Measurements from ENCODE around the gene UBE2C. TPM values are rescaled to one million over a fixed set of nuclear protein-coding genes. Genes with fewer than 3 reads are reported as not detected.

UBE2C gene
- polyA plus RNA-seq, result not detected in 2 replicates

DNA sequence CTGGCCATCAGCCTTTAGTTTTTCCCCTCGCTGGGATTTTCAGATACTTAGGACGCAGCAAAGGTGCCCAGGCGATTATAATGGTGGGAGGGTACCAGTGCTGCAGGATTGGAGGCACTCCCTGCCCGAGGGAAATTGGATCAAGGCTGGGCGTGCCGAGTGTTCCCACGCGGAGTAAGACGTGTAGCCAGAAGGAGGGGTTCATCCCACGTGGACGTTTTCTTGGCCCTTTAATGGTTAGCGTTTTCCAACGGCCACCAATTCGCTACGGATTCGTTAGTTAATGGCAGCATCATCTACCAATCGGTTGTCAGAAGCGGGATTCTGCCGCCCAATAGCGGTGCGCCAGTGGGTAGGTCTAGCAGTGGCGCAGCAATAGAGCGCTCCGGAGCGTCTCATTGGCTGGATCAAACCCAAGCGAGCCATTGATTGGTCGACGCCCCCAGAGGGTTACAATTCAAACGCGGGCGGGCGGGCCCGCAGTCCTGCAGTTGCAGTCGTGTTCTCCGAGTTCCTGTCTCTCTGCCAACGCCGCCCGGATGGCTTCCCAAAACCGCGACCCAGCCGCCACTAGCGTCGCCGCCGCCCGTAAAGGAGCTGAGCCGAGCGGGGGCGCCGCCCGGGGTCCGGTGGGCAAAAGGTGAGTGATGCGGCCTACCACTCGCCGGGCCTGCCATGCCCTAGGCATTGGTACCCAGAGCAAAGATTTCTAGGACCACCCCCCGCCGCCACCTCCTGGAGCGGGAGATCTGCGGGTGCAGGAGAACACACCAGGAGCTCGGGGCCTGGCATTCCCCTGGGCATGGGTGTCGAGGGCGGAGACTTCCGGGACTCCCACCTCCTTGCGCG lies at the start of gene UBE2C:
TSS of gene UBE2C (plus strand) at position 488 of the 849 bp plus-strand sequence. CDS start at position 540, 52 bp downstream.

DNA sequence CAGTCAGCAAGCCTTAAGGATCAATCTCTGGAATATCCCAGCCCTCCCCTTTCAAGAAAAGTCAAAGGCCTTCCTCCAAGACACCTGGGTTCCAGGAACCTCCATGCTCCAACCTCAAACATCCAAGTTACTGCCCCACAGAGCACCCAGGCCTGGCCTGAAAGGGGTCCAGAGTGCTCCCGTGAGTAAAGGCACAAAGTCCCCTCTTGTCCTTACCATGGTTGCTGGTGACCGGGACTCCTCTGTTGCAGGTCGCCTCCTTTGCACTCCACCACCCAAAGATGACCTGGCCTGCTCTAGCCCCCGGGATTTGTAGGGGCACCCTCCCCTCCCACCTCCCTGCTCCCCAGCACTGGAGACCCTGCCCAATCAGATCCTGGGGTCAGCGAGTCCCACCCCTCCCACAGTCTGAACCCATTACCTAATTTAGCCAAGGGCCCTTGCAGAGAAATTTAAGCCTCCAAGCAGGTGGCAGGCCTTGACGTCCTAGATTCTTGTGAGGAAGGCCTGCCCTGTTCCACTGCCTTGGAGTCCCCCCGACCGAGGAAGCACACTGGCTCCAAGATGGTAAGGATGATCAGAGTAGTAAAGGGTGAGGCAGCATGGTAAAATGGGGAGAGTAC lies 14.7 kb downstream of the UBE2C start, which contains the start of gene TNNC2:
TSS of gene TNNC2 (minus strand) at position 283 of the 623 bp plus-strand sequence. CDS start at position 219, 64 bp downstream.

DNA sequence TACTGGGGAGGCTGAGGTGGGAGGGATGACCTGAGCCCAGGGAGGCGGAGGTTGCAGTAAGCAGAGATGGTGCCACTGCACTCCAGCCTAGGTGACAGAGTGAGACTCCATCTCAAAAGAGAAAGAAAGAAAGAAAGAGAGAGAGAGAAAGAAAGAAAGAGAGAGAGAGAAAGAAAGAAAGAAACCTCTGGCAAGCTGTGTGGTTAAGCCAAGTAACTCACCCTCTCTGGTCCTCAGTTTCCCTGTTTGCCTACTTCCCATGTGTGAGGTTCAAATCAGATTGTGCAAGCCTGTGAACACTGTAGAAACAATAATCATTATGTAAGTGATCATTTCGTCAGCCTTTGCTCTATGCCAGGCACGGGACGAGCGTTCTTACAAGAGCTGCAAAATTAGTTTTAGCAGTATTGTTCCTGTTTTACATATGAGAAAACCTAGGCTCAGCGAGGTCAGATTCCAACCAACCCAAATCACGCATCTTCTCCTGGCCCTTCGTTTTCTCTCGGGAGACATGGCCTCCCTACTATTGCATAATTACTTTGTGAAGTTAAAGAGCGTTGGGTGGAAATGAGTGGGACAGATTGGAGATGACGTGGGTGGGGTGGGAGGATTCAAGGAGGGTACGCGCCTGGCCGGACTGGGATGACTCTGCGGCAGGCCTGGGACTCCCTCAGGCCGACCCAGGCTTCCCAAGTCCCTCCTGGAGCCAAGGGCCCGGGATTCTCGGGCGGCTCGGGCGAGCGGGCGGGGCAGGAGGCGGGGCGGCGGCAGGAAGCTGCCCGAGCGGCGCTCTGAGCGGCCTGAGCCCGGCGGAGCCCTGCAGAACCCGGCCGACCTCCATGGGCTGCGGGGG lies 20.8 kb downstream of the UBE2C start, which contains the start of gene SNX21:
TSS of gene SNX21 (plus strand) at position 770 of the 853 bp plus-strand sequence. CDS start 121 bp downstream, outside the sequence.

DNA sequence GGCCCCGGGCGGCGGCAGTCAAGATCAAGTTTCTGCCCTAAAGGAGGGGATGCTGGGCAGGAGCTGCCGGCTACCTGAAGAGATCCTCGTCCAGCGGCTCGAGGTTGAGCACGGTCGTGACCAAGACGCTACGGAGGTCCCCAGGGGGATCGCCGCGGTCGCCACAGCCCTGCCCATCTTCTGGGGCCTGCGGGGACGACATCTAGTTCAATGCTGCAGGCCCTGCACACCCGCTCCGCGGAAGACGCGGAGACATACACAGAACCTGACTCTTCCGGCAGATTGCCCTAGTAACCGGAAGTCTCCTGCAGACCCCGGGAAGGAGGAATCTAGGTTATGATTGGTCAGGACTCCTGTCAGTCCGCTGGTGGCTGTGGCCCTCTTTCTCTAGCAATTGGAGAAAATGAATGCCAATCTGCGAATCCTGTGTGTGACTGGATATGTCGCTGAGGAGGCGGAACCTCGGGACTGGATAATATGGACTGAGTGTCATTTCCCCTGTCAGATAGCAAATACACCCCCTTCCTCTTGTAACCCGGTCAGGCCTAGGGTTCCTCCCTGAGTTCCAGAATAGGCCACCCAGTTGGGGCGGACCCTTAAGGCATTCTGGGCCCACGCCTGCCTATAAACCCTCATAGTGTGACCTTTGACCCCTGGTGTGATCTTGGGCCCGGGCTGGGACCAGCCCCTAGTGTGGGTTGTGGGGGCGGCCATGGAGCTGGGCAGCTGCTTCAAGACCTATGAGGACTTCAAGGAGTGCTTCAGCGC lies 44.9 kb downstream of the UBE2C start, which contains the start of the genes ACOT8 and ZSWIM3:
TSS of gene ACOT8 (minus strand) at position 279 of the 768 bp plus-strand sequence. CDS start at position 202, 77 bp downstream.
TSS of gene ZSWIM3 (plus strand) at position 501 of the 768 bp plus-strand sequence. CDS start at position 713, 212 bp downstream.

Other genes with a start within 250 kb of the UBE2C start
- gene WFDC8, start 233.4 kb upstream of the UBE2C start, polyA plus RNA-seq, result not detected in 2 replicates
- gene WFDC10A, start 182.9 kb upstream of the UBE2C start, polyA plus RNA-seq, result not detected in 2 replicates
- gene WFDC9, start 181.4 kb upstream of the UBE2C start, polyA plus RNA-seq, result not detected in 2 replicates
- gene WFDC11, start 142.4 kb upstream of the UBE2C start, polyA plus RNA-seq, result not detected in 2 replicates
- gene WFDC13, start 110.6 kb upstream of the UBE2C start, polyA plus RNA-seq, result not detected in 2 replicates
- not detected in 2 replicates for gene WFDC10B, start 107.6 kb upstream of the UBE2C start, polyA plus RNA-seq
- gene SPINT4, start 90.3 kb upstream of the UBE2C start, polyA plus RNA-seq, result not detected in 2 replicates
- 3.9 and 7.5 TPM in 2 replicates for gene WFDC3, start 20.8 kb upstream of the UBE2C start, polyA plus RNA-seq
- gene DNTTIP1, start 20.7 kb upstream of the UBE2C start, polyA plus RNA-seq, result 13.8 and 27.6 TPM in 2 replicates
- 3.8 TPM in 1 of 2 replicates, not detected in the other for gene TNNC2, start 14.7 kb downstream of the UBE2C start, polyA plus RNA-seq
- 2.8 and 3.2 TPM in 2 replicates for gene SNX21, start 21.2 kb downstream of the UBE2C start, polyA plus RNA-seq
- gene ACOT8, start 44.7 kb downstream of the UBE2C start, polyA plus RNA-seq, result 22.9 and 23.8 TPM in 2 replicates
- gene ZSWIM3, start 45.0 kb downstream of the UBE2C start, polyA plus RNA-seq, result 0.11 and 0.56 TPM in 2 replicates
- 1.1 and 2.1 TPM in 2 replicates for gene ZSWIM1, start 68.6 kb downstream of the UBE2C start, polyA plus RNA-seq
- not detected in 2 replicates for gene SPATA25, start 75.0 kb downstream of the UBE2C start, polyA plus RNA-seq
- 0.50 TPM in 1 of 2 replicates, not detected in the other for gene NEURL2, start 78.6 kb downstream of the UBE2C start, polyA plus RNA-seq
- 44.1 and 45.1 TPM in 2 replicates for gene CTSA, start 78.7 kb downstream of the UBE2C start, polyA plus RNA-seq
- gene PLTP, start 99.5 kb downstream of the UBE2C start, polyA plus RNA-seq, result 22.6 and 37.3 TPM in 2 replicates
- gene PCIF1, start 122.0 kb downstream of the UBE2C start, polyA plus RNA-seq, result 5.7 and 8.0 TPM in 2 replicates
- 1.6 and 2.7 TPM in 2 replicates for gene ZNF335, start 159.6 kb downstream of the UBE2C start, polyA plus RNA-seq
- not detected in 2 replicates for gene MMP9, start 196.3 kb downstream of the UBE2C start, polyA plus RNA-seq
- gene SLC12A5, start 216.6 kb downstream of the UBE2C start, polyA plus RNA-seq, result 332 and 498 TPM in 2 replicates

Data from Purkinje cell (primary cell).